Cardiac muscle cell (in vitro differentiated cells and primary cell): Measurements from ENCODE around the gene RASSF6. TPM values are rescaled to one million over a fixed set of nuclear protein-coding genes. Genes with fewer than 3 reads are reported as not detected.
A peak's percentile ranks its signal among the peaks of the same experiment; 100 is the strongest.

Experiments used
- DNase-seq, 2 donors: peaks; one replicate each; pipeline versions ENCODE4 v3.0.0 to v3.0.0-alpha.2; 2010 to 2017; ENCODE audit warnings: low read depth in 1 of 2, low spot score in 1 of 2
- H3K27ac ChIP-seq: fragments of 200-600 bp; sonication (generic); 2 replicates; pipeline ENCODE4 v1.5.1; 2016
- H3K27me3 ChIP-seq: fragments of 200-600 bp; sonication (generic); 2 replicates; pipeline ENCODE4 v1.6.0; 2016; ENCODE audit warnings: control low read depth
- H3K36me3 ChIP-seq: fragments of 200-600 bp; sonication (generic); 2 replicates; pipeline ENCODE4 v1.5.1; 2016; ENCODE audit warnings: control low read depth
- H3K4me1 ChIP-seq: fragments of 200-600 bp; sonication (generic); 2 replicates; pipeline ENCODE4 v1.8.1; 2017; ENCODE audit warnings: low read depth, mild to moderate bottlenecking, mixed run types
- H3K4me3 ChIP-seq: fragments of 200-600 bp; sonication (generic); 2 replicates; pipeline ENCODE4 v1.5.1; 2016; ENCODE audit warnings: mild to moderate bottlenecking
- H3K9me3 ChIP-seq: fragments of 200-600 bp; sonication (generic); 2 replicates; pipeline ENCODE4 v1.5.1; 2017; ENCODE audit warnings: low read depth, mild to moderate bottlenecking, control low read depth
- CTCF ChIP-seq: IDR thresholded peaks from 2 replicates; pipeline ENCODE4 v1.5.1; 2012; ENCODE audit warnings: low read depth, mild to moderate bottlenecking, low read length
- polyA plus RNA-seq: library from polyadenylated mRNA; unstranded; fragments of >200 nt; fragmentation: Nextera tagmentation; extraction: Ambion mirVana; gene quantifications from 2 replicates; pipeline ENCODE4 v1.2.1, GENCODE V29; 2016
- total RNA-seq: library from RNA; depleted of rRNA; stranded (reverse); fragments of >200 nt; gene quantifications from 2 replicates; pipeline ENCODE4 v1.2.3, GENCODE V29; 2016

Gene RASSF6
- total and polyA plus RNA-seq, 2 experiments from 2014 or later, result not detected

- Histone ChIP-seq H3K4me1 (no peaks in the 10 kb centered on the region), H3K4me3 (no peak overlapping the region), H3K36me3 (no peaks in the 10 kb centered on the region), H3K9me3 (no peaks in the 10 kb centered on the region), H3K27ac (no peak overlapping the region), H3K27me3 (no peaks in the 10 kb centered on the region)
- peak; percentile 64 for TF ChIP-seq CTCF
- peak; percentile 43 to 60 for DNase-seq
Observed at GRCh38 chr4:73593631-73594241, 26.5 kb downstream of the RASSF6 start.

GRCh38 chr4:73589887-73590801 is 30.1 kb downstream of the RASSF6 start:
- Histone ChIP-seq H3K27ac (no peak overlapping the region), H3K27me3 (no peaks in the 10 kb centered on the region), H3K4me3 (no peak overlapping the region), H3K9me3 (no peaks in the 10 kb centered on the region), H3K36me3 (no peaks in the 10 kb centered on the region), H3K4me1 (no peaks in the 10 kb centered on the region)
- DNase-seq, result peak in 1 of 2 donors; percentile 47
- no peak for TF ChIP-seq CTCF

GRCh38 chr4:73589261-73589847 is 30.9 kb downstream of the RASSF6 start:
- Histone ChIP-seq H3K36me3 (no peaks in the 10 kb centered on the region), H3K27ac (no peak overlapping the region), H3K4me1 (no peaks in the 10 kb centered on the region), H3K4me3 (no peak overlapping the region), H3K27me3 (no peaks in the 10 kb centered on the region), H3K9me3 (no peaks in the 10 kb centered on the region)
- no peak for TF ChIP-seq CTCF
- DNase-seq, result peak in 1 of 2 donors; percentile 86

- no peak for DNase-seq
- H3K27me3 ChIP-seq, result no peaks in the 10 kb centered on the region
- no peaks in the 10 kb centered on the region for H3K9me3 ChIP-seq
- H3K4me1 ChIP-seq, result no peaks in the 10 kb centered on the region
- H3K27ac ChIP-seq, result no peak overlapping the region
- TF ChIP-seq CTCF, result no peak
- no peak overlapping the region for H3K4me3 ChIP-seq
- no peaks in the 10 kb centered on the region for H3K36me3 ChIP-seq
Observed at GRCh38 chr4:73588613-73589012, 31.6 kb downstream of the RASSF6 start.

- Histone ChIP-seq H3K4me1 (no peaks in the 10 kb centered on the region), H3K27me3 (no peaks in the 10 kb centered on the region), H3K27ac (no peak overlapping the region), H3K36me3 (no peaks in the 10 kb centered on the region), H3K4me3 (no peak overlapping the region), H3K9me3 (no peaks in the 10 kb centered on the region)
- TF ChIP-seq CTCF, result no peak
- DNase-seq, result no peak
Observed at GRCh38 chr4:73586666-73587065, 33.6 kb downstream of the RASSF6 start.
